ENCODE data around the gene ACTL7A.

Gene ACTL7A

GRCh38 chr9:108854094-108854493 lies 8.0 kb upstream of the ACTL7A start:
- Histone ChIP-seq H3K79me2 (ENCODE audit: insufficient read depth, low read length) (no peaks in the 10 kb centered on the region), H3K27me3 (ENCODE audit: insufficient read depth, low read length, poor library complexity) (no peaks in the 10 kb centered on the region), H3K9ac (ENCODE audit: low read depth, low read length) (no peak overlapping the region), H3K4me2 (ENCODE audit: insufficient read depth, low read length) (no peak overlapping the region), H3K27ac (ENCODE audit: low read length) (no peak overlapping the region), H3K4me1 (ENCODE audit: insufficient read depth, low read length) (no peaks in the 10 kb centered on the region), H3K36me3 (ENCODE audit: insufficient read depth, low read length) (no peaks in the 10 kb centered on the region), H3K4me3 (ENCODE audit: low read depth in 1 of 2, low read length in 2 of 2) (no peak overlapping the region), H3K9me3 (ENCODE audit: insufficient read depth, low read length, severe bottlenecking) (no peaks in the 10 kb centered on the region), H4K20me1 (ENCODE audit: insufficient read depth, low read length) (no peaks in the 10 kb centered on the region), H2AFZ (ENCODE audit: low read depth, low read length) (no peak overlapping the region)
- TF ChIP-seq, protein P1, sequence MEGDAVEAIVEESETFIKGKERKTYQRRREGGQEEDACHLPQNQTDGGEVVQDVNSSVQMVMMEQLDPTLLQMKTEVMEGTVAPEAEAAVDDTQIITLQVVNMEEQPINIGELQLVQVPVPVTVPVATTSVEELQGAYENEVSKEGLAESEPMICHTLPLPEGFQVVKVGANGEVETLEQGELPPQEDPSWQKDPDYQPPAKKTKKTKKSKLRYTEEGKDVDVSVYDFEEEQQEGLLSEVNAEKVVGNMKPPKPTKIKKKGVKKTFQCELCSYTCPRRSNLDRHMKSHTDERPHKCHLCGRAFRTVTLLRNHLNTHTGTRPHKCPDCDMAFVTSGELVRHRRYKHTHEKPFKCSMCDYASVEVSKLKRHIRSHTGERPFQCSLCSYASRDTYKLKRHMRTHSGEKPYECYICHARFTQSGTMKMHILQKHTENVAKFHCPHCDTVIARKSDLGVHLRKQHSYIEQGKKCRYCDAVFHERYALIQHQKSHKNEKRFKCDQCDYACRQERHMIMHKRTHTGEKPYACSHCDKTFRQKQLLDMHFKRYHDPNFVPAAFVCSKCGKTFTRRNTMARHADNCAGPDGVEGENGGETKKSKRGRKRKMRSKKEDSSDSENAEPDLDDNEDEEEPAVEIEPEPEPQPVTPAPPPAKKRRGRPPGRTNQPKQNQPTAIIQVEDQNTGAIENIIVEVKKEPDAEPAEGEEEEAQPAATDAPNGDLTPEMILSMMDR (IDR thresholded peaks at IDR 0.05; ENCODE audit: borderline replicate concordance, extremely low read depth, low read length, poor library complexity, severe bottlenecking): no peak
- no peak for TF ChIP-seq EZH2 (IDR thresholded peaks at IDR 0.05; ENCODE audit: borderline replicate concordance, low read depth, low read length, severe bottlenecking)
- no peak for DNase-seq
- ATAC-seq (ENCODE audit: insufficient read depth, low read depth): no peak

GRCh38 chr9:108854641-108855528 lies 7.2 kb upstream of the ACTL7A start:
- H3K4me1 ChIP-seq (ENCODE audit: insufficient read depth, low read length): no peaks in the 10 kb centered on the region
- TF ChIP-seq, protein P1 (IDR thresholded peaks at IDR 0.05; ENCODE audit: borderline replicate concordance, extremely low read depth, low read length, poor library complexity, severe bottlenecking): no peak
- no peak for TF ChIP-seq EZH2 (IDR thresholded peaks at IDR 0.05; ENCODE audit: borderline replicate concordance, low read depth, low read length, severe bottlenecking)
- ATAC-seq (ENCODE audit: insufficient read depth, low read depth): no peak
- H3K4me2 ChIP-seq (ENCODE audit: insufficient read depth, low read length): no peak overlapping the region
- no peaks in the 10 kb centered on the region for H3K9me3 ChIP-seq (ENCODE audit: insufficient read depth, low read length, severe bottlenecking)
- H2AFZ ChIP-seq (ENCODE audit: low read depth, low read length): no peak overlapping the region
- DNase-seq: no peak
- no peak overlapping the region for H3K4me3 ChIP-seq (ENCODE audit: low read depth in 1 of 2, low read length in 2 of 2)
- no peaks in the 10 kb centered on the region for H3K79me2 ChIP-seq (ENCODE audit: insufficient read depth, low read length)
- H3K36me3 ChIP-seq (ENCODE audit: insufficient read depth, low read length): no peaks in the 10 kb centered on the region
- H4K20me1 ChIP-seq (ENCODE audit: insufficient read depth, low read length): no peaks in the 10 kb centered on the region
- H3K27me3 ChIP-seq (ENCODE audit: insufficient read depth, low read length, poor library complexity): no peaks in the 10 kb centered on the region
- no peak overlapping the region for H3K9ac ChIP-seq (ENCODE audit: low read depth, low read length)
- no peak overlapping the region for H3K27ac ChIP-seq (ENCODE audit: low read length)

- Histone ChIP-seq H3K9ac (ENCODE audit: low read depth, low read length) (no peak overlapping the region), H3K36me3 (ENCODE audit: insufficient read depth, low read length) (no peaks in the 10 kb centered on the region), H3K4me1 (ENCODE audit: insufficient read depth, low read length) (no peaks in the 10 kb centered on the region), H3K4me3 (ENCODE audit: low read depth in 1 of 2, low read length in 2 of 2) (no peak overlapping the region), H3K4me2 (ENCODE audit: insufficient read depth, low read length) (no peak overlapping the region), H3K27ac (ENCODE audit: low read length) (no peak overlapping the region), H3K9me3 (ENCODE audit: insufficient read depth, low read length, severe bottlenecking) (no peaks in the 10 kb centered on the region), H4K20me1 (ENCODE audit: insufficient read depth, low read length) (no peaks in the 10 kb centered on the region), H2AFZ (ENCODE audit: low read depth, low read length) (no peak overlapping the region), H3K27me3 (ENCODE audit: insufficient read depth, low read length, poor library complexity) (no peaks in the 10 kb centered on the region), H3K79me2 (ENCODE audit: insufficient read depth, low read length) (no peaks in the 10 kb centered on the region)
- no peak for TF ChIP-seq EZH2 (IDR thresholded peaks at IDR 0.05; ENCODE audit: borderline replicate concordance, low read depth, low read length, severe bottlenecking)
- TF ChIP-seq, protein P1 (IDR thresholded peaks at IDR 0.05; ENCODE audit: borderline replicate concordance, extremely low read depth, low read length, poor library complexity, severe bottlenecking): no peak
- DNase-seq: no peak
- ATAC-seq (ENCODE audit: insufficient read depth, low read depth): no peak
Measured at GRCh38 chr9:108855529-108855886, 6.6 kb upstream of the ACTL7A start.
